Measurements from ENCODE around the gene MTMR12. TPM values are rescaled to one million over a fixed set of nuclear protein-coding genes. Genes with fewer than 3 reads are reported as not detected.

Gene MTMR12
- total and polyA plus RNA-seq, 10 donors, result 6.8 to 42.2 (median 27.9) TPM

GRCh38 chr5:32193591-32193990 is 119.1 kb downstream of the MTMR12 start:
- DNase-seq, result peak; percentile 66
- Histone ChIP-seq H3K27me3 (replicated peaks in 1 of 7) (no peaks in the 10 kb centered on the region), H3K4me1 (peaks cover 4 to 15% (median 11%) of the 10 kb centered on the region in 6 donors), H3K4me3 (peak overlapping the region in 3 of 8 donors; percentile 7 to 25 (median 20)), H3K36me3 (no peaks in the 10 kb centered on the region), H3K27ac (peak overlapping the region in 3 of 8 donors; percentile 22 to 33 (median 25)), H3K9me3 (peaks cover 0 to under 1% (median 0%) of the 10 kb centered on the region in 8 donors)
- intact Hi-C loops (cut with DNase I; ENCODE audit: low total_unique reads), result no loop called here
- TF ChIP-seq CTCF (IDR thresholded peaks at IDR 0.05 in 8 of 11, conservative IDR thresholded peaks at IDR 0.05 in 3 of 11), result no peak
- TF ChIP-seq POLR2AphosphoS5 (IDR thresholded peaks at IDR 0.05), result peak in 1 of 3 donors; percentile 74
- WGBS, 5 donors, result 9 to 17% (median 9%) methylated on average over 7 of the region's 7 CpGs

- TF ChIP-seq POLR2A (IDR thresholded peaks at IDR 0.05) (no peak), POLR2AphosphoS5 (IDR thresholded peaks at IDR 0.05) (no peak), CTCF (IDR thresholded peaks at IDR 0.05 in 8 of 11, conservative IDR thresholded peaks at IDR 0.05 in 3 of 11) (no peak)
- H3K9me3 ChIP-seq, result peaks cover 2 to 16% (median 10%) of the 10 kb centered on the region in 8 donors
- no peak overlapping the region for H3K27ac ChIP-seq
- H3K4me1 ChIP-seq, result peaks cover 4 to 15% (median 11%) of the 10 kb centered on the region in 6 donors
- H3K4me3 ChIP-seq, result no peak overlapping the region
- DNase-seq, result no peak
- 34 to 77% (median 49%) methylated on average over 5 of the region's 5 CpGs for WGBS, 5 donors
- H3K27me3 ChIP-seq (replicated peaks in 1 of 7), result no peaks in the 10 kb centered on the region
- H3K36me3 ChIP-seq, result no peaks in the 10 kb centered on the region
- intact Hi-C loops (cut with DNase I; ENCODE audit: low total_unique reads), result no loop called here
These were observed 122.6 kb downstream of the MTMR12 start for GRCh38 chr5:32190095-32190494.

- H3K9me3 ChIP-seq, result peaks cover 2 to 16% (median 10%) of the 10 kb centered on the region in 8 donors
- TF ChIP-seq POLR2A (IDR thresholded peaks at IDR 0.05) (no peak), POLR2AphosphoS5 (IDR thresholded peaks at IDR 0.05) (no peak), CTCF (IDR thresholded peaks at IDR 0.05 in 8 of 11, conservative IDR thresholded peaks at IDR 0.05 in 3 of 11) (no peak)
- no peak for DNase-seq
- intact Hi-C loops (cut with DNase I; ENCODE audit: low total_unique reads), result no loop called here
- no peaks in the 10 kb centered on the region for H3K36me3 ChIP-seq
- H3K27ac ChIP-seq, result no peak overlapping the region
- H3K4me3 ChIP-seq, result no peak overlapping the region
- peaks cover 0 to 3% (median under 1%) of the 10 kb centered on the region in 6 donors for H3K4me1 ChIP-seq
- H3K27me3 ChIP-seq (replicated peaks in 1 of 7), result no peaks in the 10 kb centered on the region
These were observed 125.1 kb downstream of the MTMR12 start for GRCh38 chr5:32187675-32188074.

- no peaks in the 10 kb centered on the region for H3K36me3 ChIP-seq
- H3K27ac ChIP-seq, result no peak overlapping the region
- no peak for DNase-seq
- no peaks in the 10 kb centered on the region for H3K27me3 ChIP-seq (replicated peaks in 1 of 7)
- peaks cover 0 to 7% (median 0%) of the 10 kb centered on the region in 6 donors for H3K4me1 ChIP-seq
- H3K9me3 ChIP-seq, result peaks cover 1 to 5% (median 4%) of the 10 kb centered on the region in 8 donors
- intact Hi-C loops (cut with DNase I; ENCODE audit: low total_unique reads), result no loop called here
- no peak overlapping the region for H3K4me3 ChIP-seq
- 43 to 48% (median 46%) methylated on average over 5 of the region's 5 CpGs for WGBS, 5 donors
- no peak for TF ChIP-seq POLR2AphosphoS5 (IDR thresholded peaks at IDR 0.05)
- TF ChIP-seq CTCF (IDR thresholded peaks at IDR 0.05 in 8 of 11, conservative IDR thresholded peaks at IDR 0.05 in 3 of 11), result no peak
- no peak for TF ChIP-seq POLR2A (IDR thresholded peaks at IDR 0.05)
These were observed 130.2 kb downstream of the MTMR12 start for GRCh38 chr5:32182463-32183063.

Small RNA genes lying within 50 kb of the gene (small RNA-seq; reads per million reads assigned to genes)
- gene RNU6-1079P (0 reads per million in 4 donors), gene RNU6-378P (0 reads per million in 4 donors)

Other genes starting within 250 kb of the MTMR12 start
- gene GOLPH3, start 138.6 kb downstream of the MTMR12 start, total RNA-seq, result 10 to 100 TPM; 62.9 to 82.3 (median 73.6) TPM
- 10 to 100 TPM; 27.0 to 42.5 (median 35.2) TPM for gene GOLPH3, start 138.6 kb downstream of the MTMR12 start, polyA plus RNA-seq
- gene ZFR, start 131.8 kb upstream of the MTMR12 start, total RNA-seq, result 10 to 100 TPM; 48.0 to 74.5 (median 53.3) TPM
- gene ZFR, start 131.8 kb upstream of the MTMR12 start, polyA plus RNA-seq, result 10 to 100 TPM; 25.1 to 29.8 (median 26.5) TPM